Uterus (tissue), 4 donors: ENCODE data around the gene TRMO. TPM values are rescaled to one million over a fixed set of nuclear protein-coding genes. Genes with fewer than 3 reads are reported as not detected.

Source experiments
- DNase-seq, 2 donors: peaks; one replicate each; pipeline ENCODE4 v3.0.0-alpha.2; 2019 to 2020
- H3K27ac ChIP-seq, 2 donors: fragments of 200-600 bp; sonication (generic); 1 replicate in 1 of 2; 2 replicates in 1 of 2; pipeline ENCODE4 v1.5.1; 2016 to 2018
- H3K27me3 ChIP-seq, 2 donors: fragments of 200-600 bp; sonication (generic); one replicate each; pipeline ENCODE4 v1.5.1; 2018 to 2019; ENCODE audit warnings: control low read depth in 1 of 2
- H3K36me3 ChIP-seq, 2 donors: fragments of 200-600 bp; sonication (generic); one replicate each; pipeline ENCODE4 v1.5.1; 2019; ENCODE audit warnings: control low read depth in 1 of 2
- H3K4me1 ChIP-seq, 2 donors: fragments of 200-600 bp; sonication (generic); one replicate each; pipeline ENCODE4 v1.5.1; 2018 to 2019; ENCODE audit warnings: control low read depth in 1 of 2
- H3K4me3 ChIP-seq, 2 donors: fragments of 200-600 bp; sonication (generic); 1 replicate in 1 of 2; 2 replicates in 1 of 2; pipeline ENCODE4 v1.5.1; 2018 to 2019; ENCODE audit warnings: mild to moderate bottlenecking in 1 of 2
- H3K9me3 ChIP-seq, 2 donors: fragments of 200-600 bp; sonication (generic); one replicate each; pipeline ENCODE4 v1.5.1; 2019; ENCODE audit warnings: control low read depth in 1 of 2
- CTCF ChIP-seq, 4 experiments: fragments of 200-600 bp in 2 of 4; fragments of 450-650 bp in 2 of 4; sonication (generic) in 2 of 4; IDR thresholded peaks; one replicate each; pipeline ENCODE4 v1.5.1; 2016 to 2019; ENCODE audit warnings: antibody characterized with exemption in 4 of 4, mild to moderate bottlenecking in 2 of 4, moderate library complexity in 1 of 4
- POLR2A ChIP-seq, 2 donors: fragments of 450-650 bp; IDR thresholded peaks; one replicate each; pipeline ENCODE4 v1.6.1; 2016; ENCODE audit warnings: antibody characterized with exemption in 2 of 2, mild to moderate bottlenecking in 1 of 2, moderate library complexity in 1 of 2
- intact Hi-C: fragments of 100-400 bp; cut with DNase I; formaldehyde crosslinking; loops from one replicate; pipeline ENCODE4 v1.15.1; 2023; ENCODE audit warnings: low total_unique reads
- total RNA-seq, 4 donors: library from RNA; depleted of rRNA in 3 of 4; stranded (reverse); fragments of >200 nt in 3 of 4; gene quantifications; one replicate each; pipeline versions ENCODE4 v1.1.0 to v1.2.4, GENCODE V29; 2014 to 2023
- donor health status: DM: yes; HTN: yes; CAD: no.

TRMO gene
- total RNA-seq, 4 donors from 2014 or later = 14.1 to 32.6 (median 19.7) TPM

- peaks cover 0 to 13% of the 10 kb centered on the region in 2 donors for H3K9me3 ChIP-seq
- no peak overlapping the region for H3K27ac ChIP-seq
- no peaks in the 10 kb centered on the region for H3K27me3 ChIP-seq
- intact Hi-C loops = no loop called here
- no peaks in the 10 kb centered on the region for H3K36me3 ChIP-seq
- H3K4me1 ChIP-seq = no peaks in the 10 kb centered on the region
- TF ChIP-seq POLR2A (IDR thresholded peaks at IDR 0.05) (no peak), CTCF (IDR thresholded peaks at IDR 0.05) (no peak)
- no peak for DNase-seq
- H3K4me3 ChIP-seq = no peak overlapping the region
Measured at GRCh38 chr9:97868859-97869258, 53.4 kb downstream of the TRMO start.

- no peaks in the 10 kb centered on the region for H3K4me1 ChIP-seq
- H3K9me3 ChIP-seq = peaks cover 0 to 13% of the 10 kb centered on the region in 2 donors
- DNase-seq = no peak
- H3K27me3 ChIP-seq = no peaks in the 10 kb centered on the region
- no peak overlapping the region for H3K4me3 ChIP-seq
- intact Hi-C loops = no loop called here
- no peaks in the 10 kb centered on the region for H3K36me3 ChIP-seq
- no peak for TF ChIP-seq POLR2A (IDR thresholded peaks at IDR 0.05)
- no peak overlapping the region for H3K27ac ChIP-seq
Measured at GRCh38 chr9:97866848-97867247, 55.5 kb downstream of the TRMO start.

- no peak for DNase-seq
- H3K36me3 ChIP-seq = no peaks in the 10 kb centered on the region
- H3K4me3 ChIP-seq = no peak overlapping the region
- intact Hi-C loops = no loop called here
- H3K4me1 ChIP-seq = no peaks in the 10 kb centered on the region
- H3K27me3 ChIP-seq = no peaks in the 10 kb centered on the region
- no peak overlapping the region for H3K27ac ChIP-seq
- H3K9me3 ChIP-seq = peaks cover 0 to 13% of the 10 kb centered on the region in 2 donors
- no peak for TF ChIP-seq POLR2A (IDR thresholded peaks at IDR 0.05)
- TF ChIP-seq CTCF (IDR thresholded peaks at IDR 0.05) = no peak
Measured at GRCh38 chr9:97866300-97866699, 56.0 kb downstream of the TRMO start.

- Histone ChIP-seq H3K4me3 (no peak overlapping the region), H3K27me3 (no peaks in the 10 kb centered on the region), H3K9me3 (peaks cover 0 to 13% of the 10 kb centered on the region in 2 donors), H3K27ac (no peak overlapping the region), H3K36me3 (no peaks in the 10 kb centered on the region), H3K4me1 (no peaks in the 10 kb centered on the region)
- intact Hi-C loops = no loop called here
- TF ChIP-seq CTCF (IDR thresholded peaks at IDR 0.05) (no peak), POLR2A (IDR thresholded peaks at IDR 0.05) (no peak)
- DNase-seq = no peak
Measured at GRCh38 chr9:97864396-97864795, 57.9 kb downstream of the TRMO start.

GRCh38 chr9:97863314-97863713 is 59.0 kb downstream of the TRMO start:
- Histone ChIP-seq H3K4me3 (no peak overlapping the region), H3K9me3 (peaks cover 0 to 13% of the 10 kb centered on the region in 2 donors), H3K27ac (no peak overlapping the region), H3K27me3 (peaks cover 0 to 9% of the 10 kb centered on the region in 2 donors), H3K36me3 (no peaks in the 10 kb centered on the region), H3K4me1 (no peaks in the 10 kb centered on the region)
- DNase-seq = no peak
- intact Hi-C loops = no loop called here
- no peak for TF ChIP-seq CTCF (IDR thresholded peaks at IDR 0.05)
- no peak for TF ChIP-seq POLR2A (IDR thresholded peaks at IDR 0.05)

- intact Hi-C loops = no loop called here
- H3K4me3 ChIP-seq = no peak overlapping the region
- DNase-seq = no peak
- H3K27ac ChIP-seq = no peak overlapping the region
- no peaks in the 10 kb centered on the region for H3K4me1 ChIP-seq
- no peak for TF ChIP-seq CTCF (IDR thresholded peaks at IDR 0.05)
- TF ChIP-seq POLR2A (IDR thresholded peaks at IDR 0.05) = no peak
- H3K27me3 ChIP-seq = peaks cover 0 to 28% of the 10 kb centered on the region in 2 donors
- H3K9me3 ChIP-seq = peaks cover 0 to 7% of the 10 kb centered on the region in 2 donors
- no peaks in the 10 kb centered on the region for H3K36me3 ChIP-seq
Measured at GRCh38 chr9:97861148-97861475, 61.2 kb downstream of the TRMO start.
